Stimulated activated CD4-positive, alpha-beta T cell treated with anti-CD3 and anti-CD28 coated beads, Interleukin-2, amount 100 ng/mL, for 24 hours (primary cell): ENCODE results near the gene DNAJC13.
"Not testable (repeated sequence)": the region's sequence is repeated elsewhere in the genome, so short reads cannot be mapped to it uniquely, and the experiment has no call there.

Experiments
- DNase-seq, 2 donors: peaks; one replicate each; pipeline ENCODE4 v3.0.0-alpha.2; 2020

Gene DNAJC13, protein sequence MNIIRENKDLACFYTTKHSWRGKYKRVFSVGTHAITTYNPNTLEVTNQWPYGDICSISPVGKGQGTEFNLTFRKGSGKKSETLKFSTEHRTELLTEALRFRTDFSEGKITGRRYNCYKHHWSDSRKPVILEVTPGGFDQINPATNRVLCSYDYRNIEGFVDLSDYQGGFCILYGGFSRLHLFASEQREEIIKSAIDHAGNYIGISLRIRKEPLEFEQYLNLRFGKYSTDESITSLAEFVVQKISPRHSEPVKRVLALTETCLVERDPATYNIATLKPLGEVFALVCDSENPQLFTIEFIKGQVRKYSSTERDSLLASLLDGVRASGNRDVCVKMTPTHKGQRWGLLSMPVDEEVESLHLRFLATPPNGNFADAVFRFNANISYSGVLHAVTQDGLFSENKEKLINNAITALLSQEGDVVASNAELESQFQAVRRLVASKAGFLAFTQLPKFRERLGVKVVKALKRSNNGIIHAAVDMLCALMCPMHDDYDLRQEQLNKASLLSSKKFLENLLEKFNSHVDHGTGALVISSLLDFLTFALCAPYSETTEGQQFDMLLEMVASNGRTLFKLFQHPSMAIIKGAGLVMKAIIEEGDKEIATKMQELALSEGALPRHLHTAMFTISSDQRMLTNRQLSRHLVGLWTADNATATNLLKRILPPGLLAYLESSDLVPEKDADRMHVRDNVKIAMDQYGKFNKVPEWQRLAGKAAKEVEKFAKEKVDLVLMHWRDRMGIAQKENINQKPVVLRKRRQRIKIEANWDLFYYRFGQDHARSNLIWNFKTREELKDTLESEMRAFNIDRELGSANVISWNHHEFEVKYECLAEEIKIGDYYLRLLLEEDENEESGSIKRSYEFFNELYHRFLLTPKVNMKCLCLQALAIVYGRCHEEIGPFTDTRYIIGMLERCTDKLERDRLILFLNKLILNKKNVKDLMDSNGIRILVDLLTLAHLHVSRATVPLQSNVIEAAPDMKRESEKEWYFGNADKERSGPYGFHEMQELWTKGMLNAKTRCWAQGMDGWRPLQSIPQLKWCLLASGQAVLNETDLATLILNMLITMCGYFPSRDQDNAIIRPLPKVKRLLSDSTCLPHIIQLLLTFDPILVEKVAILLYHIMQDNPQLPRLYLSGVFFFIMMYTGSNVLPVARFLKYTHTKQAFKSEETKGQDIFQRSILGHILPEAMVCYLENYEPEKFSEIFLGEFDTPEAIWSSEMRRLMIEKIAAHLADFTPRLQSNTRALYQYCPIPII (N-terminal part only)

DNA sequence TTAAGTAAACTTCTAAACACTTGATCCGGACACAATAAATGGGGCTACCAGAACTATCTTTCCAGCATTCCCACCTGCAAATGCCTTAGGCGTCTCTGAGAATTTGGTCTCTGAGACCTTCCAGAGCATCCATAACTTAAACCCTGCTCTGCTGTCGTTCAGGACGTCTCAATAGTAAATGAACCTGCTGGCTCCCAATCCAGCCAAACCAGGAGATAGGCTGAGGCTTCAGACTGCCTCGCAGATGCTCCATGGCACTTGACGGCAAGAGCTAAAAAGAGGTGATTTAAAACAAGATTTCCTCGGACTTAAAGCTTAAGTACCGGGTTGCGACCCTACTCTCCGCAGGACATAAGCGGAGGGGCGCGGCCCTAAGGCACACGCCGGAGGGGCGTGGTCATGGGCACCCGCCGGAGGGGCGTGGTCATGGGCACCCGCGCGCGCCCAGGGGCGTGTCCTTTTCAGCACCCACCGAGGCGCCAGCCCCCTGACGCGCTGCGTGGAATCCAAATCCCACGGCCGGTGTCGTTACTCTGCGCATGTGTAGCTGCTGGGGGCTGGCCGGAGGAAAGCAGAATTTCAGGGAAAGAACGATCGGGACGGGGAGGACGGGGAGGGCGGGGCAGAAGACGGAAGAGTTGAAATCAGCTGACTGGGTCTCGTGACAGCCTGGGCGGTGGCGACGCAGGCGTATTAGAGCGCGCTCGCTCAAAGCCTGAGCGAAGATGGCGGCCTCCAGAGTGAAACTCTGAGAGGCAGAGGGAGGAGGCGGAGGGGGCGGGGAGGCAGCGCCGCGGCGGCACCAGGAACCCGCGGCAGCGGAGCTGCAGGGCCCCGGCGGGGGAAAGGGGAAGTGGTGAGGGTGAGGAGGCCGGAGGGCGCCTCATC lies at the start of gene DNAJC13:
DNAJC13 (plus strand) TSS at position 696 of the 888 bp plus-strand sequence. CDS start 17,049 bp downstream, outside the sequence.
- DNase-seq = peak; percentile 90 to 91

DNA sequence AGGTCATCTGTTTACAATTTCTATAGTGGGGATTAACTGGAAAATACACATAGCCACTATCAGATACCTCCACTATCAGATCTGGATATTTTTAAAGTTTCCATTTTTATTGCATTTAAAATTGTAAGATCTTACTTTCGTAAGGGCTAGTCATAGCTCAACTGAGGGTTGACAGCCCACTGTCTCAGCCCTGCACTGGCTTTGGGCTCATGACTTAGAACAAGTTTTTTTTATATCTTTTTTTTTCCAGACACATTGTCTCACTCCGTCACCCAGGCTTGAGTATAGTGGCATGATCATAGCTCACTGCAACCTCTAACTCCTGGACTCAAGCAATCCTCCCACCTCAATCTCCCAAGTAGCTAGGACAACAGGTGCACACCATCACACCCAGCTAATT lies 48.8 kb upstream of the DNAJC13 start:
- DNase-seq = no peak

DNA sequence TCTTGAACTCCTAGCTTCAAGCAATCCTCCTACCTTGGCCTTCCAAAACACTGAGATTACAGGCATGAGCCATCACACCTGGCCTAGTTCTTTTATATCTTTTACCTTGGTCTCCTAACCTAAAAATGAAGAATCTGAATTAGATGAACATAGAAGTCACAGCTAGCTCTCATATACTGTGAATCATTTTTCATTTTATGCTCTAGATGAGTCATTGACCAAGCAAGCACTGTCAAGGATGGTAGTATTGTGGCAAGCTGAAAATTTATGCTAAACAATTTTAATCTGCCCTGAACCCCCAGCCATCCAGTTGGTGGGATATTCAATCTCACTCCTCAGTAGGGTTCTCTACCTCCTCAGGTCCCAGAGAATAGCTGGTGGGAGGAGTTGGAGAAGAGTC lies 48.3 kb upstream of the DNAJC13 start:
- DNase-seq = no peak

DNA sequence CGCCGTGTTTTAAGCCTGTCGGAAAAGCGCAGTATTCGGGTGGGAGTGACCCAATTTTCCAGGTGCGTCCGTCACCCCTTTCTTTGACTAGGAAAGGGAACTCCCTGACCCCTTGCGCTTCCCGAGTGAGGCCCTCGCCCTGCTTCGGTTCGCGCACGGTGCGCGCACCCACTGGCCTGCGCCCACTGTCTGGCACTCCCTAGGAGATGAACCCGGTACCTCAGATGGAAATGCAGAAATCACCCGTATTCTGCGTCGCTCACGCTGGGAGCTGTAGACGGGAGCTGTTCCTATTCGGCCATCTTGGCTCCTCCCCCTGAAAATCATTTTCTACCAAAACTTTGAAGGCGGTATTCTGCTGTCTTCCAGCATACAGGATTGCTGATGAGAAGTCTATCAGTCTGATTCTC lies 40.4 kb upstream of the DNAJC13 start:
- not testable (repeated sequence) for DNase-seq

DNA sequence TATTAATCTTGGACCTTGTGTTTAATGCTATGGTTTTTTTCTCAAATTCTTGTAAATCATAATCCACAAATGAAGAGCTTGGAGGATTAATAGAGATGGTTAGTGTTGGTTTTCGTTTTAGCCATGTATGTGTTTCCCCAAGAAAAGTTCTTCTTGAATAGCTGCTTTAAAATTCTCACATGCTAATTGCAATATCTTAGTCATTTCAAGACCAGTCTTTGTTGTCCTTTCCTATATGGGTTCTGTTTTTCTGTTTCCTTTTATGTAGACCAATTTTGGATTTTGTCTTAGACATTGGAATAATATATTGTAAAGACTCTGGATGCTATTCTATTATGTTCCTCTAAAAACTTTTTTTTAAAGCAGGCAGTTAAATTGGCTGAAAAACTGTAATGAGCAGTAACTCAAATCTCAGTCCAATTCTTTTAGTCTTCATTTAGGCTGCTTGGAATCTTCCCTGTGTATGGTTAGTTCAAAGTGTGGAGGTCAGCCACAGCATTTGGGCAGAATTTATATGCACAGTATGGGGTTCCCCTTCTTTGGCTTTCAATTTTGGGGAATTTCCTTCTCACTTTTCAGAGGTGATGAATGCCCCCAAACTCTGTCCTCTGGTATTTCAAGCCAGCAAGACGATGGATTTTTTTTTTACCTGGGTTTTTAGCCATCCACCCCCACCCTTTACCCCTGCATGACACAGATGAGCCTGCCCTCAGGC lies 39.1 kb upstream of the DNAJC13 start:
- DNase-seq = no peak

DNA sequence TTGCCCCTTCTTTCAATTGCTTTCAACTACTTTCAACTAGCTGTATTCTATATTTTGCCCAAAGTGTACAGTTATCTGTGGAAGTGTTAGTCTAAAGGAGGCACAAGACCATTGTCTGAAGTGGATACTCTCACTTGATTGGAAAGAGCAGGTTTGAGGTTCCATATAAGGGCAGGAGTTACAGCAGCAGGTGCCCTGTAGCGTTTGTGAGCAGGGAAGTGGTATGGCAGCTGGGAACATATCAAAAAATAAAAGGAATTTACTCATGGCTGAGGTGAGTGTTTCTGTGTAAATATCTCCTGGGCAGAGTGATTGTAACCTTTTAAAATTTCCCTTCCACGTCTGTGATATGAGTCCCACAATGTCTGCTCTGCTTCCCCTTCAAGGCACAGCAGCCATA lies 38.5 kb upstream of the DNAJC13 start:
- DNase-seq = no peak

DNA sequence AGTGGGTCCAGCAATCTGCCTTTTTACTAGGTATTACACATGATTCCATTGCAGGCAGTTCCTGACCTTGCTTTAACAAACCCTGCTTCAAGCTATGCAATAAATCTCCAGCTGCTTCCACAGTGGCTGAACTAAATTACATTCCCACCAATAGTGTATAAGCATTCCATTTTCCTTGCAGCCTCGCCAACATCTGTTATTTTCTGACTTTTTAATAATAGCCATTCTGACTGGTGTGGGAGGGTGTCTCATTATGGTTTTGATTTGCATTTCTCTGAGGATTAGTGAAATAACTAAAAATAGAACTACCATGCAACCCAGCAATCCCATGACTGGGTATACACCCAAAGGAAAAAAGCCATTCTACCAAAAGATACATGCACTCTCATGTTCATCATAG lies 36.4 kb upstream of the DNAJC13 start:
- DNase-seq = no peak

DNA sequence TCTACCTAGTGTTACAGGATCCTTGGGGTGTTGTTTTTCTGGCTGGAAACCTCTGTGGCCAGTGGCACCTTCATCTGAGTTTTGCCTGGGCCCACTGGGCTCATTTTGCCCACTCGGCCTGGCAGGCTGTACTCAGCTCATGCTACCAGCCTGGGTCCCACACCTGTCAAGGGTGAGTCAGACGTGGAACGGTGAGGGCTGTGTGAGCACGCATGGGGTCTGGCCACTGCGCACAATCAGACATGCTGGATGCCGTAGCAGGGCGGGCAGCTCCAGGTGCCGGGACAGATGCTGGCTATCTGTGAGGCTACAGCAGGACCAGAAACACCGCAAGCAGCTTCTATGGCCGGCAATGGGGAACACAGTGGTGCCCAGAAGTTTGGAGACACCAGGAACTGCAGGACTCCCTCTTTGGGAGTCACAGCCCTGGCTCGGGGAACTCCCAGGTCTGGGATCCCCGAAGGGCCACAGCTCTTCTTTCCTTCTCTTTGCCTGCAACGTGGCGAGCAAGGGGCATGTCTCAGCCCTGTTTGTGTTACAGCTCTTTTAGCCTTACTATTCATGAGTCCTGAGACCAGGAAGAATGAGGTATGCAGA lies 35.9 kb upstream of the DNAJC13 start:
- no peak for DNase-seq

DNA sequence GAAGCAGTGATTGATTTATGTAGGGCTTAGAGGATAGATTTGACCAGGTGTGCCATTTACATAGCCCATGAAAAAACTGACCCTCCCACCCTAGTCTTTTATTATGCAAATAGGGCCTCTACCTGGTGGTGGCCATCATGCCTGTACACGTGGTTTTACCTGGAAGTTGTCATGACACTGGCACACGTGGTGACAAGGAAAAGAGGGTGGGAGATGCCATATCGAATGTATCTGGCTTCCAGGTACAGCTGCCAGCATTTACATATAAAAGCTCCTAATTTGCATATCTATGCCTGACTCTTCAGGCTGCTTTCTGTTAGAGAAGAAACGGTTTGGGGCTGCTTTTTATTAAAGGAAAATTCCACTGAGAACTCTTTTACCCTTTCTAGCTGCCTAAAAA lies 35.0 kb upstream of the DNAJC13 start:
- no peak for DNase-seq

DNA sequence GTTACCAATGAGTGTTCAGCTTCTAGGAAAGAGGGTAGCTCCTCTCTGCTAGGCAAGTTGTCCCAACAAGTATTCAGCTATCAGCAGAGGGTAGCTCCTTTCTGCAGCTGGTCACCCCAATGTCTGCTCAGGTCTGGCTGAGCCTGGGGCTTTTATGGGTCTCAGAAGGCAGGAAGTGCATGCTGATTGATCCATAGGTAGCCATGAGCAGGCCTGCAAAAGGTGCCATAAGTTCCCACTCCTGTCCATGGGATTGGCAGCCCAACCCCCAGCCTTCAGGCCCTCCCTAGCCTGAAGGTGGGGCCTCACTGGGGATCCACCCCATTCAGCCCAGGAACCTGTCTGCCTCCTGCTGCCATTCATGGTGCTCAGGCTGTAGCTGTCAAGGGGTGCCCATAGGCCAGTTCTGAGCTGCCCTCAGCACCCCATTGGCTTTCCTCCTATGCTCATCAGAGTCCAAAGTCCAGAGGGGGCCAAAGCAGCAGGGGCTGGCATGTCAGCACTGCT lies 34.6 kb upstream of the DNAJC13 start:
- DNase-seq = no peak

DNA sequence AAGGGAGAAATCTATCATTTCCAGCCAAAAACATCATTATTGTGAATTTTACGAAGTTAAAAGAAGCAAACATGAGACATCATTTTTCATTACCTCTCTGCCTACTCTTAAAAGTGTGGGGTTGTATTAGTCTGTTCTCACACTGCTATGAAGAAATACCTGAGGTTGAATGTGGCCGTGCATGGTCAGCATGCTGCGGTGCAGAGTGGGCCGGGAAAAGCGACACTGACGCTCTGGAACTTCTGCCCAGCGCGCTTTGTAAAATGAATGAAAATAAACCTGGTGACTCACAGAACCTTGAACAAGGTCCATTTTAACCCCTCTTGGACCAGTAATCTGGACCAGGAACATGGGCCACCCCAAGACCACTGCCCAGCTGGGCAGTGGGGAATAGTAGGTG lies 31.0 kb upstream of the DNAJC13 start:
- no peak for DNase-seq

DNA sequence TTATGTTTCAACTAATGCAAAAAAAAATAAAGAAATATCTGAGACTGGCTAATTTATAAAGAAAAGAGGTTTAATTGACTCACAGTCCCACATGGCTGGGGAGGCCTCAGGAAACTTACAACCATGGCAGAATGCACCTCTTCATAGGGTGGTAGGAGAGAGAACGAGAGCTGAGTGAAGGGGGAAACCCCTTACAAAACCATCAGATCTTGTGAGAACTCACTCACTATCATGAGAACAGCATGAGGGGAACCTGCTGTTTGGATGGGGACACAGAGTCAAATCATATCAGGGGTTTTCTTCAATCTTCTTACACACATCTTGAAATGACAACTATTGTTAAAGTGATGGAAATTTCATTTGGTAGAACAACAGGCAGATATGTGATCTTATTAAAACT lies 24.6 kb upstream of the DNAJC13 start:
- not testable (repeated sequence) for DNase-seq

DNA sequence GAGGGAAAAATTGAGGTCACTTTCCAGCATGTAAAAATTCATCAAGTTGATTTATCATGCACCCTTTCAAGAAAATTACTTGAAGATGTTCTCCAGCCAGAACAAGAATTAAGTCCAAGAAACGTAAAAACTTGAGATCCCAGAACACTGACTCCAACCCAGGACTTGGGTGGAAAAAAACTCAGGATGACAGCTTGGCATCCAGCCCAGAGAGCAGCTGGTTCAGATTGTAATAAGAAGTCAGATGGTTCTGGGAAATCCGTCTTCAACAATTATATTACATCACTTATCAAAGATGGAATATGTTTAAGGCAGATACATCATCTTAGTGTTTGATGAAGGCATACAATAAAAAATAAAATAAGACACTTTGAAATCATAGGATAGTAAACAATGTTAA lies 23.0 kb upstream of the DNAJC13 start:
- DNase-seq = no peak

DNA sequence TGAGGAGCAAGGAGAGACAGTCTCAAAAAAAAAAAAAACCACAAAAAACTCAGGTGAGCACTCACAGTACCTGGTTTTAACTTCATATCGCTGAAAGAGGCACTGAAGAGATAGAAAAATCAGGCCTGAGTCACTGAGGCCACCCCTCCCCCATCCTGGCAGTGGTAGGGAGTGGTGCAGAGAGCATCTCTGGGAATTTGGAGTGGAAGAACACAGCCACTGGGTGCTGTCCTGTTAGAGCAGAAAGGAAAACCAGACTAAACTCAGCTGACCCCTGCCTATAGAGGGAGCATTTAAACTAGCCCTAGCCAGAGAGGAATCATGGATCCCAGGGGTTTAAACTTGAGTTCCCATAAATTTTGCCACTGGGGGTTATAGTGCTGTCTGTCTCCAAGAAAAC lies 22.2 kb upstream of the DNAJC13 start:
- no peak for DNase-seq

DNA sequence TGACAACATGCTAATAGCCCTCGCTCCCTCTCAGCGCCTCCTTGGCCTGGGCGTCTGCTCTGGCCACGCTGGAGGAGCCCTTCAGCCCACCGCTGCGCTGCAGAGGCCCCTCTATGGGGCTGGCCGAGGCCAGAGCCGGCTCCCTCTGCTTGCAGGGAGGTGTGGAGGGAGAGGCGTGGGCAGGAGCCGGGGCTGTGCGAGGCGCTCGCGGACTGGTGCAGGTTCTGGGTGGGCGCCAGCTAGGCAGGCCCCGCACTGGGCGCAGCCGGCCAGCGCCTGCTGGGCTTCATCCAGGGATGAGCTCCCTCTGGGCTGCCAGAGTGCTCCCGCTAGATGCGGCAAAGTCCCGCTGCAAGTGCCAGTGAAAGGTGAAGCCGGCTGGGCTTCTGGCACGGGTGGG lies 21.0 kb upstream of the DNAJC13 start:
- no peak for DNase-seq

DNA sequence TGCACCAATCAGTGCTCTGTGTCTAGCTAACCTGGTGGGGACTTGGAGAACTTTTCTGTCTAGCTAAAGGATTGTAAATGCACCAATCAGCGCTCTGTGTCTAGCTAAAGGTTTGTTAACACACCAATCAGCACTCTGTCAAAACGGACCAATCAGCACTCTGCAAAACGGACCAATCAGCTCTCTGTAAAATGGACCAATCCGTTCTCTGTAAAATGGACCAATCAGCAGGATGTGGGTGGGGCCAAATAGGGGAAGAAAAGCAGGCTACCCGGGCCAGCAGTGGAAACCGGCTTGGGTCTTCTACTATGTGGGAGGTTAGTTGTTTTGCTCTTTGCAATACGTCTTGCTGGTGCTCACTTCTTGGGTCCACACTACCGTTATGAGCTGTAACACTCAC lies 20.5 kb upstream of the DNAJC13 start:
- DNase-seq = not testable (repeated sequence)

DNA sequence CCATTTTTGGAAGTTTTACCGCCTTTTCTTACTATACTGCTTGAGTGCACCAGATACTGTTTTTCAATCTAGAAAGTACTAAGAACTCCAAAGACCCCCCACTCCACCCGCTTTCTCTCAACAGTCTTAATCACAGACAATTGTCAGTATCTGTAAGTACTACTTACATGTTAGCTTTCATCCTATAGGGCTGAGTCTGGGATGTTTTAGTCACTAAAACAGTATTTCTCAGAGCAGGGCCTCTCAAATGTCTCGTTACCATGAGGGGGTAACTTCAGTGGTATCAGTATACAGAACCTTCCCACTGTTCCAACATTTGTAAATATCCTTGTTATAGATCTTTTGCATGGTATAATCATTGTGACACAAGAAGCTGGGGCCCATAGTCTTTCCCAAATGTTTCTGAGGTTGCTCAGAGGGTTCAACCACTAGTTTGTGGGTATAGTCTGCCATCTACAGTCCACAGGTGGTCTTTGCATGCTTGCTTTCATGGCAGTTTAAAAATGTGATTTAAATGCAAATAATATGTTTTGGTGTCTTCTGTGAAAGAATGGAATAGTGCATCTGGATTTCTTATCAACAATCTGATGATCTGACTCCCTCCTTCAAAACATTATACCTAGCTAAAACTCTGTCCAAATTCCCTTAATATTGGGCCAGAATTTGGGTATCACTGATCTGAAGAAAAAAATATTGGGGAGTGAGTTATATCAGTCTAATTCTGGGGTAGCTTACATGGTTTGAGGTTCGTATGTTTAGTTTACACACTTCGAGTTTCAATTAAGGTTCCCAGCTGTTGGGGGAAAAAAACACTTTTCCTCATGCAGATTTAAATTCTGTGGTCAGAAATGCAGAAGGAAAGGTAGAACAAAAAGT lies 18.0 kb upstream of the DNAJC13 start:
- peak in 1 of 2 donors; percentile 11 for DNase-seq

DNA sequence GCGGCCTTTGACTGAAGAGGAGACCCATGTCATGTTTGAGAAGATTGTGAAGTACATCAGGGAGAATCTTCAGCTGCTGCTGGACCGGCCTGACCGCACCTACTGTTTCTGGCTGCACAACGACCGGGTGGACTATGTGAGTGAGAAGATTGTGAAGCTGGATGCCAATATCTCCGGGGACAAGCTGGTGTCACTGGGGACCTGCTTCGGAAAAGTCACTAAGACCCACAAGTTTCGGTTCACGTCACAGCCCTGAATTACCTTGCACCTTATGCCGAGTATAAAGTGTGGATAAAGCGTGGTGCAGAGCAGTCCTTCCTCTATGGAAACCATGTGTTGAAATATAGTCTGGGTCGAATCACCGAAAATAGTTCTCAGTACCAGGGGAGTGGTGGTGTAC lies 16.0 kb upstream of the DNAJC13 start:
- no peak for DNase-seq

DNA sequence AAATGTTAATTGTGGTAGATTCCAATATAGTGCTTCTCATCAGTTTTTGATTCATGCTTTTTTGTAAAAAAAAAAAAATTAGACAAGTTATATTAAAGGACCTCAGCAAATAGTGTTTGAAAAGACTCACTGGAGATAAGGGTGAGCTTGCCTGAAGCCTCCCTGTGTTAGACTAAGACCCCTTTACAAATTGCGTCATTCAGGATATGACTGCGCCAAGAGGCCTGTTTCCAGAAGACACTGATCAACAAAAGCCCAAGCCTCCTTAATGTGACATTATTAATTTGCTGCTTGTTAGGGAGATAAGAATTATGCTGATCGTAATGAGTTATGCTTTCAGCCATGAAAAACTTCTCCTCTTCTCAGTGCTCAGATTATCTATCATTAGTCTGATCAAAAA lies 13.0 kb upstream of the DNAJC13 start:
- no peak for DNase-seq

DNA sequence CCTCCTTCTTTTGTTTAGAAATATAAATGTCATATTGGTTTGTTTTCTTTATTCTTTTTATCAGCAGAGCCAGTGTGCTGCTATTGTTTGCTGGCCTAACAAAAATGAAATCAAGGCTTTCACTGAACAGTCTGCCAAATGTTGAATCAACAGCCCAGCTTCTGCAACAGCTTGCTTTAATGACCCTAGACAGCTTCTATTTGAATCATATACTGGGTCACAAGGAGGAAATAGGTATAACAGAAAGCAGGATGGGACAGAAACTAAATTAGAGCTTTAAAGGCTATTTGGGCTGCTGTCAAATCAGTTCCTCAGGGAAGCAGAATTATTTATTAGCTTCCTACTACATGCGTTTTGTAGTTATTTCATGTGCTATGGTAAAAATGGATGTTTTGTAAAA lies 12.1 kb upstream of the DNAJC13 start:
- no peak for DNase-seq
